OCI-LY1 (cell line): ENCODE results near the gene RBM38.
"Not testable (repeated sequence)": the region's sequence is repeated elsewhere in the genome, so short reads cannot be mapped to it uniquely, and the experiment has no call there.

ENCODE experiments used
- H2AFZ ChIP-seq: fragments of 200-600 bp; sonication (generic), shearing (Covaris generic); 2 replicates; pipeline ENCODE4 v1.6.0; 2014; ENCODE audit warnings: antibody characterized with exemption, mild to moderate bottlenecking, low read length
- H3F3A ChIP-seq: fragments of 200-600 bp; sonication (generic), shearing (Covaris generic); 2 replicates; pipeline ENCODE4 v1.6.0; 2014; ENCODE audit warnings: mild to moderate bottlenecking, antibody characterized with exemption, low read length, moderate library complexity; ENCODE audit not compliant: insufficient read depth
- H3K27ac ChIP-seq: fragments of 200-600 bp; sonication (generic); 2 replicates; pipeline ENCODE4 v1.5.1; 2014; ENCODE audit warnings: low read length, mixed run types, mild to moderate bottlenecking, low read depth; ENCODE audit not compliant: poor library complexity, severe bottlenecking
- H3K27me3 ChIP-seq: fragments of 200-600 bp; sonication (generic); 2 replicates; pipeline ENCODE4 v1.6.0; 2014; ENCODE audit warnings: antibody characterized with exemption, mild to moderate bottlenecking, low read length, moderate library complexity; ENCODE audit not compliant: insufficient read depth
- H3K36me3 ChIP-seq: fragments of 200-600 bp; sonication (generic); 2 replicates; pipeline ENCODE4 v1.6.1; 2014; ENCODE audit warnings: mild to moderate bottlenecking, antibody characterized with exemption, low read length, moderate library complexity, mixed read lengths; ENCODE audit not compliant: insufficient read depth
- H3K4me1 ChIP-seq: fragments of 200-600 bp; sonication (generic); 2 replicates; pipeline ENCODE4 v1.5.1; 2014; ENCODE audit warnings: mild to moderate bottlenecking, low read length, moderate library complexity; ENCODE audit not compliant: insufficient read depth, severe bottlenecking
- H3K4me2 ChIP-seq: fragments of 200-600 bp; sonication (generic), shearing (Covaris generic); 2 replicates; pipeline ENCODE4 v1.6.1; 2014; ENCODE audit warnings: low read length
- H3K4me3 ChIP-seq: fragments of 200-600 bp; sonication (generic); 2 replicates; pipeline ENCODE4 v1.5.1; 2014; ENCODE audit warnings: low read length, low read depth, mild to moderate bottlenecking, mixed read lengths; ENCODE audit not compliant: poor library complexity, severe bottlenecking
- H3K79me2 ChIP-seq: fragments of 200-600 bp; shearing (Covaris generic); 2 replicates; pipeline ENCODE4 v1.6.1; 2016; ENCODE audit warnings: mixed run types, low read length, mixed read lengths; ENCODE audit not compliant: insufficient read depth
- H3K9ac ChIP-seq: fragments of 200-600 bp; sonication (generic), shearing (Covaris generic); 2 replicates; pipeline ENCODE4 v1.6.1; 2014; ENCODE audit warnings: mild to moderate bottlenecking, low read length, mixed read lengths
- H3K9me2 ChIP-seq: fragments of 200-600 bp; sonication (generic), shearing (Covaris generic); 2 replicates; pipeline ENCODE4 v1.6.1; 2014; ENCODE audit warnings: low read depth, mild to moderate bottlenecking, low read length, mixed read lengths
- H3K9me3 ChIP-seq: fragments of 200-600 bp; shearing (Covaris generic); 2 replicates; pipeline ENCODE4 v1.6.1; 2014; ENCODE audit warnings: low read length, mixed read lengths
- H4K20me1 ChIP-seq: fragments of 200-600 bp; sonication (generic), shearing (Covaris generic); 2 replicates; pipeline ENCODE4 v1.6.0; 2016; ENCODE audit warnings: mild to moderate bottlenecking, low read length; ENCODE audit not compliant: insufficient read depth
- EZH2 ChIP-seq: fragments of 200-600 bp; sonication (generic), shearing (Covaris generic); IDR thresholded peaks from 2 replicates; pipeline ENCODE4 v1.8.0; 2017; ENCODE audit warnings: borderline replicate concordance, mixed run types, mild to moderate bottlenecking, antibody characterized with exemption, low read length, moderate library complexity, mixed read lengths
- TF ChIP-seq, protein P1 (sequence below): fragments of 200-600 bp; sonication (generic), shearing (Covaris generic); IDR thresholded peaks from 2 replicates; pipeline ENCODE4 v1.5.1; 2017; ENCODE audit warnings: mild to moderate bottlenecking, antibody characterized with exemption, low read length, moderate library complexity, mixed read lengths

RBM38 gene

DNA sequence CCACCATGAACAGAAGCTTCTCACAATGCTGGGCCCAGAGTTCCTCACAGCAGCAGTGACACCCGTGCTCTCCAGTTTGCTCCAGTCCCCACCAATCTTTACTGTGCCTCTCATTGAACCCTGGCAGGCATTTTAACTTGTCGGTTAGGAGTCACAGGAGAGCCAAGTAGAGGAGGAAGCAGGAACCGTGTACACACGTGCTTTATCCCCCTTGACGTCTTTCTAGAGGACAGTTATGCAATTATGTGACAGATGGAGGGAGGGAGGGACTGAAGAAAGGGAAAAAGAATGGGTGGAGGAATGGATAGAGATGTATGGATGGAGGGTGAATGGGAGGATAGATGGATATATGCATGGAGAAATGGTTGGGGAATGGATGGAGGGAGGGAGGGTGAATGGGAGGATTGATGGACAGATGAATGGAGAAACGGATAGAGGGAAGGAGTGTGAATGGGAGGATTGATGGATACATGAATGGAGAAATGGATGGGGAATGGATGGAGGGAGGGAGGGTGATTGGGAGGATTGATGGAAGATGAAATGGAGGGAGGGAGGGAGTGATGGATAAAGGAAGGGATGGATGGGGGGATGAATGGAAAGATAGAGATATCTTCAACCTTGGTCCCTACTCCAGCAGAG is 26.0 kb downstream of the RBM38 start:
- no peaks in the 10 kb centered on the region for H4K20me1 ChIP-seq
- H3K79me2 ChIP-seq, result no peaks in the 10 kb centered on the region
- H3K9me3 ChIP-seq, result no peaks in the 10 kb centered on the region
- H3K9me2 ChIP-seq, result no peaks in the 10 kb centered on the region
- no peak overlapping the region for H3K4me2 ChIP-seq
- H3K4me1 ChIP-seq, result peaks cover 20% of the 10 kb centered on the region
- no peak overlapping the region for H3K9ac ChIP-seq
- no peaks in the 10 kb centered on the region for H3F3A ChIP-seq
- H3K4me3 ChIP-seq, result no peak overlapping the region
- H3K27me3 ChIP-seq, result no peaks in the 10 kb centered on the region
- H3K36me3 ChIP-seq, result no peaks in the 10 kb centered on the region
- TF ChIP-seq EZH2, result no peak
- TF ChIP-seq, protein P1, sequence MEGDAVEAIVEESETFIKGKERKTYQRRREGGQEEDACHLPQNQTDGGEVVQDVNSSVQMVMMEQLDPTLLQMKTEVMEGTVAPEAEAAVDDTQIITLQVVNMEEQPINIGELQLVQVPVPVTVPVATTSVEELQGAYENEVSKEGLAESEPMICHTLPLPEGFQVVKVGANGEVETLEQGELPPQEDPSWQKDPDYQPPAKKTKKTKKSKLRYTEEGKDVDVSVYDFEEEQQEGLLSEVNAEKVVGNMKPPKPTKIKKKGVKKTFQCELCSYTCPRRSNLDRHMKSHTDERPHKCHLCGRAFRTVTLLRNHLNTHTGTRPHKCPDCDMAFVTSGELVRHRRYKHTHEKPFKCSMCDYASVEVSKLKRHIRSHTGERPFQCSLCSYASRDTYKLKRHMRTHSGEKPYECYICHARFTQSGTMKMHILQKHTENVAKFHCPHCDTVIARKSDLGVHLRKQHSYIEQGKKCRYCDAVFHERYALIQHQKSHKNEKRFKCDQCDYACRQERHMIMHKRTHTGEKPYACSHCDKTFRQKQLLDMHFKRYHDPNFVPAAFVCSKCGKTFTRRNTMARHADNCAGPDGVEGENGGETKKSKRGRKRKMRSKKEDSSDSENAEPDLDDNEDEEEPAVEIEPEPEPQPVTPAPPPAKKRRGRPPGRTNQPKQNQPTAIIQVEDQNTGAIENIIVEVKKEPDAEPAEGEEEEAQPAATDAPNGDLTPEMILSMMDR, result no peak
- H3K27ac ChIP-seq, result no peak overlapping the region
- no peak overlapping the region for H2AFZ ChIP-seq

DNA sequence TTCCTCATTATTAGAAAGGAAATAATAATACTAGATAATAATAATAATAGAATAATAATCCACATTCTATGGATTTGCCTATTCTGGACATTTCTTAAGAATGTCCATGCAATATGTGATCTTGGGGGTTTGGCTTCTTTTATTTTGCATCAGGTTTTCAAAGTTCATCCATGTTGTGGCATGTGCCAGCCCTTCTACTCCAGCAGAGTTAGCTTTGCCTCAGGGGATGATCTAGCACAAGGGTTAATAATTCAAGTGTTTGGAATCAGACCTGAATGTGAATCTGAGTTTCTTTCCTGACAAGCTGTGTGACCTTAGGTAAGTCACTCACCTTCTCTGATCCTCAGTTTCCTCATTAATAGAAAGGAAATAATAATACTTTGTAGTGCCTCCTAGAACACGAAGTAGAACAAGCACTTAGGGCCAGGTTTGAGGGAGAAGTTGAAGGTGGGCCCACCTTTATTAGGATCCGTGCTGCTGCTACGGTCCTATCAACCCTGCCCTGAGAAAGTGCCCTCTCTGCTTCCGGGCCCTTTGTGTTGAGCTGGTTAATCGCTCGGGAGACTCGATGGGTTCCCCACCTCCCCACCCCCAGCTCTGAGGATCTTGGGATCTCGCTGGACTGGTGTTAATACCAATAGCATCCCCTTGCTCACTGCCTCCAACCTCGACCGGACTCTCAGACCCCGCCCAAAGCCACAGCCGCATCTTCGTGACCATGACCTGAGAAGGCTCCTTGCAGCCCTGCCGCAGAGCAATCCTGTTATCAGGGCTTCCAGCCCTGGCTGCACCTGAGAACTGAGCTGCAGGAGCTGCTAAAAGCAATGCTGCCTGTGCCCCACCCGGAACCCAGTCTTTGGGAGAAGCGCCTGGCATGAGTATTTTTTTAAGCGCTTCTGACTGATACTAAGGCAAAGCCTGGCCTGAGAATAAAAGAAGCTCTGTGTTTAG is 26.9 kb downstream of the RBM38 start:
- no peak overlapping the region; the same call in 1 of the 2 replicates for H3K4me2 ChIP-seq

DNA sequence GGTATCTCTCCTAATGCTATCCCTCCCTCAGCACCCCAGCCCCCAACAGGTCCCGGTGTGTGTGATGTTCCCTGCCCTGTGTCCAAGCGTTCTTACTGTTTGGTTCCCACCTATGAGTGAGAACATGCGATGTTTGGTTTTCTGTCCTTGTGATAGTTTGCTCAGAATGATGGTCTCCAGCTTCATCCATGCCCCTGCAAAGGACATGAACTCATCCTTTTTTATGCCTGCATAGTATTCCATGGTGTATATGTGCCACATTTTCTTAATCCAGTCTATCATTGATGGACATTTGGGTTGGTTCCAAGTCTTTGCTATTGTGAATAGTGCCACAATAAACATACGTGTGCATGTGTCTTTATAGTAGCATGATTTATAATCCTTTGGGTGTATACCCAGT is 28.3 kb downstream of the RBM38 start:
- not testable (repeated sequence) for H3F3A ChIP-seq, H3K9ac ChIP-seq, H3K36me3 ChIP-seq, H3K27ac ChIP-seq, H3K4me2 ChIP-seq, H3K9me2 ChIP-seq, H3K79me2 ChIP-seq, H3K9me3 ChIP-seq, H2AFZ ChIP-seq, H4K20me1 ChIP-seq, H3K4me3 ChIP-seq, H3K27me3 ChIP-seq
- H3K4me1 ChIP-seq, result peaks cover 23% of the 10 kb centered on the region

More for the DNA sequence above, 26.9 kb downstream of the RBM38 start:
- Histone ChIP-seq H3K9me2 (no peaks in the 10 kb centered on the region), H2AFZ (no peak overlapping the region), H4K20me1 (no peaks in the 10 kb centered on the region), H3K4me1 (peaks cover 20% of the 10 kb centered on the region), H3K27ac (no peak overlapping the region), H3K36me3 (no peaks in the 10 kb centered on the region), H3K9ac (no peak overlapping the region), H3K4me3 (no peak overlapping the region), H3K27me3 (peaks cover 4% of the 10 kb centered on the region), H3K9me3 (no peaks in the 10 kb centered on the region), H3F3A (no peaks in the 10 kb centered on the region), H3K79me2 (no peaks in the 10 kb centered on the region)
- TF ChIP-seq, protein P1, result no peak
- no peak for TF ChIP-seq EZH2
